PC-3 (cell line): Measurements from ENCODE around the gene PARK7. TPM values are rescaled to one million over a fixed set of nuclear protein-coding genes. Genes with fewer than 3 reads are reported as not detected.
A peak's percentile ranks its signal among the peaks of the same experiment; 100 is the strongest.

ENCODE experiments used
- ATAC-seq: fragments of 200-7000 bp; cut with Tn5 transposase; 2 replicates; pipeline ENCODE4 v1.9.1; 2020; ENCODE audit warnings: mild to moderate bottlenecking, moderate library complexity
- BruUV-seq: library from RNA; stranded (reverse); fragments of 400-500 nt; replicated peaks from 2 replicates; lab custom pipeline; 2021; lab: Mats Ljungman, UMichigan
- CTCF ChIA-PET: fragments of 300-600 bp; sonication (Branson Sonifier 250); formaldehyde crosslinking; loops from one replicate; lab custom pipeline; 2022; ENCODE audit warnings: antibody characterized with exemption; lab: Charles Lee
- POLR2A ChIA-PET: fragments of 300-600 bp; sonication (Branson Sonifier 250); formaldehyde crosslinking; loops from one replicate; lab custom pipeline; 2022; ENCODE audit warnings: antibody characterized with exemption; ENCODE audit not compliant: unreplicated experiment; lab: Charles Lee
- DNase-seq: peaks from one replicate; pipeline ENCODE4 v3.0.0-alpha.2; 2015
- H2AFZ ChIP-seq: fragments of 300-600 bp; sonication (generic); 2 replicates; pipeline ENCODE4 v1.6.0; 2016; ENCODE audit warnings: antibody characterized with exemption, low read length
- H3F3A ChIP-seq: fragments of 300-600 bp; sonication (generic); one replicate; pipeline ENCODE4 v1.6.0; 2017; ENCODE audit warnings: antibody characterized with exemption, low read length, control low read depth, mild to moderate bottlenecking; ENCODE audit not compliant: unreplicated experiment
- H3K27ac ChIP-seq: fragments of 300-600 bp; sonication (generic); 2 replicates; pipeline ENCODE4 v1.5.1; 2016; ENCODE audit warnings: mild to moderate bottlenecking, low read length
- H3K27me3 ChIP-seq: fragments of 300-600 bp; sonication (generic); 2 replicates; pipeline ENCODE4 v1.6.1; 2016; ENCODE audit warnings: low read length, mixed read lengths
- H3K36me3 ChIP-seq: fragments of 300-600 bp; sonication (generic); 2 replicates; pipeline ENCODE4 v1.6.1; 2016; ENCODE audit warnings: low read depth, mixed run types, low read length, mixed read lengths
- H3K4me1 ChIP-seq: fragments of 300-600 bp; sonication (generic); 2 replicates; pipeline ENCODE4 v1.5.1; 2016; ENCODE audit warnings: low read length; ENCODE audit not compliant: insufficient read depth
- H3K4me2 ChIP-seq: fragments of 300-600 bp; sonication (generic); 2 replicates; pipeline ENCODE4 v1.6.0; 2016; ENCODE audit warnings: low read length
- H3K4me3 ChIP-seq: fragments of 300-600 bp; sonication (generic); 2 replicates; pipeline ENCODE4 v1.5.1; 2016; ENCODE audit warnings: mild to moderate bottlenecking, low read length, mixed read lengths
- H3K79me2 ChIP-seq: fragments of 300-600 bp; sonication (generic); 2 replicates; pipeline ENCODE4 v1.6.1; 2017; ENCODE audit warnings: low read length, mixed read lengths
- H3K9ac ChIP-seq: fragments of 300-600 bp; sonication (generic); 2 replicates; pipeline ENCODE4 v1.6.0; 2016; ENCODE audit warnings: mild to moderate bottlenecking, low read length
- H3K9me2 ChIP-seq: fragments of 300-600 bp; sonication (generic); replicated peaks from 2 replicates; pipeline ENCODE4 v1.6.1; 2016; ENCODE audit warnings: mixed run types, low read length, mixed read lengths
- H3K9me3 ChIP-seq: fragments of 300-600 bp; sonication (generic); 2 replicates; pipeline ENCODE4 v1.6.1; 2016; ENCODE audit warnings: low read length, mixed read lengths
- H4K20me1 ChIP-seq: fragments of 300-600 bp; sonication (generic); 2 replicates; pipeline ENCODE4 v1.6.1; 2016; ENCODE audit warnings: low read length, mixed read lengths
- CTCF ChIP-seq: fragments of 300-600 bp; sonication (generic); conservative IDR thresholded peaks from 2 replicates; pipeline ENCODE4 v1.5.1; 2017; ENCODE audit warnings: antibody characterized with exemption, low read depth, mild to moderate bottlenecking, low read length
- EZH2 ChIP-seq: fragments of 300-600 bp; sonication (generic); IDR thresholded peaks from one replicate; pipeline ENCODE4 v1.6.1; 2017; ENCODE audit warnings: antibody characterized with exemption, mild to moderate bottlenecking, low read length; ENCODE audit not compliant: unreplicated experiment
- EZH2phosphoT487 ChIP-seq: fragments of 300-600 bp; sonication (generic); IDR thresholded peaks from 2 replicates; pipeline ENCODE4 v1.6.1; 2018; ENCODE audit warnings: mild to moderate bottlenecking, antibody characterized with exemption, low read length, borderline replicate concordance
- intact Hi-C: fragments of 100-400 bp; cut with micrococcal nuclease; formaldehyde crosslinking; loops from 2 replicates; pipeline ENCODE4 v1.9.0; 2023
- total RNA-seq: library from RNA; depleted of rRNA; stranded (reverse); fragments of >200 nt; gene quantifications from 2 replicates; pipeline ENCODE4 v1.2.3, GENCODE V29; 2014

The PARK7 gene
- total RNA-seq, 1 experiment from 2014 or later, result 316 TPM

DNA sequence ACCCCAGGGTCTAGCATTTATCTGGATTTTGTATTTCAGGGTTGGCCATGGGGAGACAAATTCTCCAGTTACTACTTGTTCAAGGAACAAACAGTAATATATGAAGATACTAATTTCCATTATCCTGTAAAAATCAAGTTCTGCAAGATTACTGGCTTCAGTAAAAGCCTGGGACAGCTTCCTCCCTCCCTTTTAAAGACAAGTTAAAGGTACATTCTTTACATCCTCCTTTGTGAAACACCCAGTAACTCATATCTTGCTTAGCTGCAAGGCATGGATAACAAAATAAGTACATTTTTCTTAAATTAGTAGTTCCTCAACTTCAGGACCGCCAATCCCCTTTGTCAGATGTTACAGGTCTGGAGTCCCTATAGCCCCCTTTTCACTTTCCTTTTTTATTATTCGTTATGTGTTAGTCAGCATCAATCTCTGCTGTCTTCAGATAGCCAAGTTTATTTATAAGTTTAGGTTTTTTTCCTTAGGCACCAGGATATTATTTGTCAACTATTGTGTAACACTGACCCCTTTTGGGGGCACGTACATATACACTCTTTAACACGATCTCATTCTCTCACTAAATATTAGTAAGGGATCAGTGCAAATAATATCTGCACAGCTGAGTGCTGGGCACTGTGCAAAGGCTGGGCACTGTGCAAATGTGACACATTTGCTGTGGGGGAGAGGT lies 54.8 kb downstream of the PARK7 start:
- H3K9me2 ChIP-seq, result no peaks in the 10 kb centered on the region
- peaks cover 69% of the 10 kb centered on the region for H3K36me3 ChIP-seq
- peak overlapping the region; percentile 98 for H3K4me2 ChIP-seq
- ChIA-PET POLR2A (interaction anchor here (0.6 kb wide), 1 partner anchor 568 kb away, joined by 12 read pairs; no protein-coding TSS in a partner anchor), CTCF (interaction anchor here (0.6 to 0.8 kb wide), 3 partner anchors 9 to 298 kb away, joined by 3 read pairs; no protein-coding TSS in a partner anchor)
- BruUV-seq, result no TSS peak
- H3K79me2 ChIP-seq, result peaks cover 98% of the 10 kb centered on the region
- peaks cover 97% of the 10 kb centered on the region for H4K20me1 ChIP-seq
- no peaks in the 10 kb centered on the region for H3K27me3 ChIP-seq
- H3F3A ChIP-seq, result peaks cover 48% of the 10 kb centered on the region
- TF ChIP-seq CTCF (peak; percentile 42), EZH2phosphoT487 (no peak)
- intact Hi-C loops, result no loop called here
- no peaks in the 10 kb centered on the region for H3K9me3 ChIP-seq
- H3K4me1 ChIP-seq, result peaks cover 62% of the 10 kb centered on the region
- peak overlapping the region; percentile 14; the same call in 1 of the 2 replicates for H3K4me3 ChIP-seq
- DNase-seq, result peak; percentile 37
- peak; percentile 11; the same call in 1 of the 2 replicates for ATAC-seq
- no peak overlapping the region; the same call in 1 of the 2 replicates for H3K9ac ChIP-seq
- H3K27ac ChIP-seq, result peak overlapping the region; percentile 39
- H2AFZ ChIP-seq, result no peak overlapping the region

DNA sequence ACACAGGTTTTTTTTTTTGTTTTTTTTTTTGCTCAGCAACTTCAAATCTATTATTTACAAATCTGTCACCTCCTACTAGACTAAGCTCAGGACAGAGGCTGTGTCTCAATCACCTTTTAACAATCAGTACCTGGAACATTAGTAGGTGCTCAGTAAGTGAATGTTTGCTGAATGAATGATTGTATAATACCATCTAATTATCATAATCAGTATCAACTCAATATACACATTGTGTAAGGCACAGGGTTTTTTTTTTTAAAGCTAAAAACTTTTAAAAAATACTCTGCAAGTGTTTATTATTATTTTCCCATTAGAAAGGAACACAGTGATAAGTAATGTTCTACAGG lies 55.4 kb downstream of the PARK7 start:
- ChIA-PET CTCF (interaction anchor here (0.8 kb wide), 1 partner anchor 297 kb away, joined by 3 read pairs; no protein-coding TSS in a partner anchor), POLR2A (interaction anchor here (0.6 kb wide), 1 partner anchor 568 kb away, joined by 12 read pairs; no protein-coding TSS in a partner anchor)
- Histone ChIP-seq H3K9ac (no peak overlapping the region; the same call in 1 of the 2 replicates), H3K36me3 (peaks cover 68% of the 10 kb centered on the region), H3F3A (peaks cover 42% of the 10 kb centered on the region), H3K9me3 (no peaks in the 10 kb centered on the region), H3K4me3 (peak overlapping the region; percentile 14; the same call in 1 of the 2 replicates), H2AFZ (no peak overlapping the region), H3K9me2 (no peaks in the 10 kb centered on the region), H3K4me1 (peaks cover 67% of the 10 kb centered on the region), H3K79me2 (peaks cover 100% of the 10 kb centered on the region), H4K20me1 (peaks cover 98% of the 10 kb centered on the region), H3K4me2 (peak overlapping the region; percentile 98), H3K27ac (peak overlapping the region; percentile 17), H3K27me3 (no peaks in the 10 kb centered on the region)
- DNase-seq (no peak), ATAC-seq (no peak)
- BruUV-seq, result no TSS peak
- intact Hi-C loops, result no loop called here
- TF ChIP-seq EZH2, result no peak
- no peak for TF ChIP-seq EZH2phosphoT487
- TF ChIP-seq CTCF, result no peak
